ENCODE measurements around the gene SUCLG1.

The SUCLG1 gene

DNA sequence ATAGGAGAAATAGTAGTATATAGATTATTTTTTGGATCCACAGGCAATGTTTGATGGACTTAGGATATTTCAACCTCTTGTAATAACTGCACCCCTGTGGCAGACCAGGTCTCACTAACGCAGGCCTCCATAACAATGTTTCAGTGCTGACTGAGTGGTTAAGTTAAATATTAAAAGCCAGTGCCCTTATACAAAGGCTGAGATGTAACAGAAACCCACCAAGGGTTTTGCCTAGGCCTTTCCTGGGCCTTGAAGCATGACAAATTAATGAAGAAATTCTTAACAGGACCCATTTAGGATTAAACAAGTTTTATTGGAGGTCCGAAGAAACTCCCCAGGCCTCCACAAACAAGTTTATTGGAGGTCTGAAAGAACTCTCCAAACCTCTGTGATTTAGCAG lies 1.6 kb upstream of the SUCLG1 start:
- DNase-seq: no peak

DNA sequence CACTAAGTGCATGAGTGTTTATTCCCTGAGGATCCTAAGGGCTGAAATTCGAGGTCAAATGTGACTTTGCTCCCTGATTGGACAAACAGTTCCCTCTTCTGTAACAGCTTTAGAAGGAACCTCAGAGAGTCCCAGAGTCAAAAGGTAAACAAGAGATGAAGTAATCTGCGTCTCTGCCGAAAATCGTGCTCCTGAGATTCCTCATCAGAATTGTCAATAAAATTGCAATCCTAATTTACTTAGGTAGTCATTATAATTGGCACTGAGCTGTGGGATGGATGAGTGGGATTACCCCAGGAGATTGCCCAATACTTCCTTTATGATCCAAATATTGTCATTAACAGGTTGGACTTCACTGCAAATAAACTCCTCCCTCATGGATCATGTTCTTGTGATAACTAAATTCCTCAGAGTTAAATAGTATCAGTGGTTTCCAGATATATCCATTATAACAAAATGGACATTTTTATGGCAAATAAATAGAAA lies 907 bp upstream of the SUCLG1 start:
- no peak for DNase-seq

DNA sequence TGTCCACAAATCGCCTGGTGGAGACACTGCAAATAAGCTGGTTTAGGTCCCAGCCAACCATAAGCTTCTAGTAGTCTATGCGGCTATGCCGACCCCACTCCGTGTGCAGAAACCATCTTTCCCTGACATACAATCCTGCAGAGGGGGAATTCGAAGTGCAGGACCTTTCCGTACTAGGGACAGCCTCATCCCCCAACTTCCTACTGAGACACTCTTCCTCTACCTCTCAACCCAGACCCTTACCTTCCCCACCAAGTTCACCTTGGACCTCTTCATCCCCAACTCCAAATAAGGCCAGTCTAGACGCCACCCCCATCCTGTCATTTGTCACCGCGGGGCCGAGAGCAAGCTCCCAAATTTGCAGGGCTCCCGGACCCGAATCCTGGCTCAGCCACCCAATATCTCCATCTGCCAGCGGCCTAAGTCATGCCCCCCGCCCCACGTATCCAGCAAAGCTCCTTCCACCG lies 496 bp downstream of the SUCLG1 start:
- DNase-seq: peak; percentile 15

DNA sequence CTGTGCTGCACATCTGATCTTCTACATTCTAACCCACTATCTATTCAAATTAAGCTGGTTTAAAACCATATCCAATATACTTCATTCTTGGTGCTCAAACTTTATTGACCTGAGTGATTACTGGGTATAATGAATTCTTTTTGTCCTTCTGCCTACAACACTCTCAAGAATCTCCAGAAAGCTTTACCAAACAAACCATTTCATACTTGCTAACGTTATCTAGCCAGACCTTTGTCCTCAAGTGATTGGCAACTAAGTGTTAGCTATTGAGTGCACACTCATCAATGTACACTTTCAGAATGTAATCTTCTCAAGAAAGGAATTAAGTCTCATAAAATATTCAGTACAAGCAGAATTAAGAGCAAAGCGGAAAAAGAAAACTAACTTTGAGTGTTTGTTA lies 1.4 kb downstream of the SUCLG1 start:
- no peak for DNase-seq

DNA sequence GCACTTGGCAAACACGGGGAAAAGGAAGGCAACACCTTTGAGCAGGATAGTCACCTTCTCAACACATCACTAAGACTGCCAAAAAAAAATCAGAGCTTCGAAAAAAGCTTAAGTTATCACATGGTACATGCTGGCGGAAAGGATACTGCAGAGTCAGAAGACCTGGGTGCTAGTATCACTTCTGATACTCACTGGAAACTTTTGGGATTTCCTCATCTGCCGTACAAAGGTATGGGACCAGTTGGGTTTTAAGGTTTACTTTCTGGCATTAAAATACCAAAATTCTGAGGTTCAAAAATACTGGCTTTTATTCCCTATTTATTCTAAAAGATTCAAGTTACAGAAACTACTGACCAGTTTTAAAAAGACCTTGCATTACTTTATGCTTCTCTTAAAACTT lies 2.9 kb downstream of the SUCLG1 start:
- DNase-seq: no peak

DNA sequence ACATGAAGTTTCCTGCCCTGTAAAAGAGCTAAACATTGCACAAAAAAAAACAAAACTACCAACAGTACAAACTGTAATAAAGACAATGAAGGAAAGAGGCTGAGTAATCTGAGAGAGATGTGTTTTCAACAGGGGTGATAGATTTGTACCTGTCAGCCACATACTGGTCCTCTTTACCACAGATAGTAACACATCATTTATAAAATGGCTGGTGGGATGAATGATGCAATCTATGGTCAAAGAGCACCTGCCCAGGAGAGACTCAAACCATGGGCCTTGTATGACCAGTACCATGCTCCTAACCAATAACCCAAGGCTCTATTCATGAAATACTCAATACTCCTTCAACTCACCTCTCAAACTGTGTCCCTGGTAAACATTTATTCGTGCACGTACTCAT lies 4.5 kb downstream of the SUCLG1 start:
- DNase-seq: no peak

DNA sequence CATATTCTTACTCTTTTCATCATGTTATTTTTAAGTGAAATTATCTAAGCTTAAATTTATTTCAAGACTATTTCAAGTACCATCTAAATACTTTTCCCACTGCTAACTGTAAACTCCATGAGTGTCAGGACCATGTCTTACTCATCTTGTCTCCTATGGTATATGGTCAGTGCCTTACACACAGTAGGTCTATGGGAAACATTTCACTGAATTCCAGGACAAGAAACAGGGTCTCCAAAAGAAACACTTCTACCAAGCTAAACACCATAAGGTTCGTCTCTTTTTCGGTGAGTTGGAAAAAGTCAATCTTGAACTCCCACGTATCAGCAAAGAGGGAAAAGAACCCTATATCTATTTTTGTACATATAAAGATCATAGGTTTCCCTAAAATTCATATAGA lies 6.5 kb downstream of the SUCLG1 start:
- DNase-seq: no peak

DNA sequence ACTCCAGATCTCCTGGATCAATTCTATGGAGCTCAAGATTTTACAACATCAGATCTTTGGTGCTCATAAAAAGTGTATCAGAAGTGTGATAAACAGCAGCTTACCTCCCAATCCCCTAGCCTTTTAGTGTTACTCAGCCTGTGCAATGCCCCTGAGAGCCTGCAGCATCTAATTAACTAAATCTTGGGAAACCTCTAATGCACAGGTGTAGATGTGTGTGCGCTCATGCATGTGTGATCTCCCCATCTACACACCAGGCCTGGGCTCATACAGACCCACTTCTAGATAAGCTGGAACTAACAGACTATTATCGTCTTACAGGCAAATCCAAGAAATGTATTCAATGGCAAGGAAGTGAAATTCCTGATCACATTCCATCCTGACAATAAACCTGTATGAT lies 7.5 kb downstream of the SUCLG1 start:
- DNase-seq: no peak

DNA sequence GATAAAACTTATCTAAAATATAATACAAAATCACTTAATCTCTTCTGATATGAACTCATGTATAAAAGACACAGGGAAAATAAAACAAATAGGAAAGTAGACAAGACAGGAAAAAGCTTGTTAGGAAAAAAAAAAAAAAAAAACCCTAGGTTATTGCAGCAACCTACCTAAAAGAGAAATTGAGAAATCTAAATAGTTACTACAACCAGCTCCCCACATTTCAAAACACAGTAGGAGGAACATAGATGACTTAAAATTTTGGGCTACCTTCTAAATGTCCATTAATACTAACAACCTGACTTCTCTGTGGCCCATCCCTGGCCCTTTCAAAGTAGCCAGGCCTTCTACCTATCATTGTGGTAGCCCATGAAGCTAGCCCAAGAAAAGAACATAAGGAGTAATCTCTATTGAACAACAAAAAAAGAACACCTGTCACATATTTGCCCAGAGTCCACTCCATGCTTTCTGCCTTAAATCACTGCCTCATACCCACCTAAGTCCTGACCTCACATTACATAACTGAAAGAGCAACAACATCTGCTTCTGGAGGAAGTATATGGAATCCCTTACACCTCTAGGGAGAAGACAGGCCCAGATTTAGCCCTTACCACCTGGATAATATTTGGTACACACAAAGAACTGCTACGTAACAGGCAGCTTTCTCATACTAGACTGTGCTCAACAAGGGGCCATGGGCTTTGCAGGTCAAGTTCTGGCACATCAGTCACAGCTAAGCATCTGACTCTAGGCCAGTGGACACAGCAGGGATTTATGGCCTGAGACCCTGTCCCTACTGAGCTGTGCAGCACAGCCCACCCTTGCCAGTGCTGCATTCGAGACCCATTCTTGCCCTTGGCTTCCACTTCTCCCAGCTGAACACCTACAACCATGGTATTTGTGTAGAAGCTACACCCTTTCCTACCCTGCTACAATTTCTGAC lies 8.5 kb downstream of the SUCLG1 start:
- no peak for DNase-seq

DNA sequence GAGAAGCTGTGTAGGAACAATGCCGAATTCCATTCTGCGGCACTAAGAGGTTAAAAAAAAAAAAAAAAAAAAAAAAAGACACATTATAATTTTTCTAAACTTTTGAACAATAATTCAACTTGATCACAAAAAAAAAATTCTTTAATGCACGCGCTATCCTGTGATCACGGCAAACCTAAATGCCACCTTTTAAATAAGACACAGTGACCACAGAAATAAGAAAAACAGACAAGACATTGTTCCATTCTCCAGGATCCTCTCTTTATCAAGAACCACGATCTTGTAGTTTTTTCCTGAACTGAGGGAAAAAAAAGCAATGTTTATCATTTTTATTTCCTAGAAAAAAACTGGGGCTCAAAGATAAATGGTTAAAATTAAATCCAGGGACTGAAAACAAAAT lies 9.4 kb downstream of the SUCLG1 start:
- no peak for DNase-seq

DNA sequence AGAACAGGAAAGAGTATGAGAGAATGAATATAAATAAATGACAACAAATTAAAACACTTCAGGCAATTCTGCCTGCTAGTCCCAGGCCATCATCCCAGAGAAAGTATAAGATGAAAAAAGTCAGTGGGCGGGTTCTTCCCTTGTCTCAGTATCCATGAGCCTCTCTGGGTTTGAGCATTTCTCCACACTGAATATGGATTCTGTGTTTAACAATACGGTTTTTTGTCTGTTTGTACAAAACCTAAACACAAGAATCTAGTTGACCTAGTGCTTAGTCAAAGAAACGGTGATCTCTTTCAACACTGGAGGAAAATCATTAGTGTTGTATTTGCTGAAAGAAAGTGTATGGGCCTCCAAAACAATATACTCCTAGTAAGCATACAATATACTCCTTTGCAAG lies 10.0 kb downstream of the SUCLG1 start:
- DNase-seq: no peak

DNA sequence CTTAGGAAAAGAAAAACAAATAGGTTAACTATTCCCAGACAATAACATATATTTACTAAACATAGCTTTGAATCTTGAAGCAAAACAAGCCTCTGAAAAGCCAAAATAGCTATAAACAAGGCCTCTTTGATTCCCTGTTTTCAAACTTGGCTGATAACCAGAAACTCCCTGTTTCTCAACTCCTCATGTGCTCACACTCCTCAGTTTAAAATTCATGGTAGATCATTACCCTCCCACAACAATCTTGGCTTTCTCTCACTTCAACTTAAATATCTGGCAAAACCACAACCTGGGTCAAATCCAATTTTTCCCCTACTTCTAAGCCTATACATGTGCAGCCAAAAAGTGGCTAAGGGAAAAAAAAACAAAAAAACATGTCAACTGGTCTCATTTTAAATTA lies 15.6 kb downstream of the SUCLG1 start:
- DNase-seq: peak; percentile 78

DNA sequence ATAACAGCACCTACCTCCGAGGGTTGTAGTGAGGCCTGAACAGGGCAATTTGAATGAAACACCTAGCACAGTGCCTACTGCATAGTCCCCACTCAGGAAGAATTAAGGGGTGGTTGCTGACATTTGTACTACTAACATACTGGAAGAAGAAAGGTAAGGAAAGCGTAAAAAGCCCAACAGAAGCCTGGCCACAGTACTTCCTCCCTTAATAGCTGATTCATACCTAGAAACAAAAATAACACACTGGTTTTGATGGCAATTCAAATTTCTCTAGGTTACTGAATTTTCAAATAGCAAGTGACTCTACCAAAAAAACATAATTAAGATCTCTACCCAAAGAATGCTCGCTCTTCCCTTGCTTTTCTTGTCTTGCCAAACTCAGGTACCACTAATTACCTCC lies 16.2 kb downstream of the SUCLG1 start:
- no peak for DNase-seq

DNA sequence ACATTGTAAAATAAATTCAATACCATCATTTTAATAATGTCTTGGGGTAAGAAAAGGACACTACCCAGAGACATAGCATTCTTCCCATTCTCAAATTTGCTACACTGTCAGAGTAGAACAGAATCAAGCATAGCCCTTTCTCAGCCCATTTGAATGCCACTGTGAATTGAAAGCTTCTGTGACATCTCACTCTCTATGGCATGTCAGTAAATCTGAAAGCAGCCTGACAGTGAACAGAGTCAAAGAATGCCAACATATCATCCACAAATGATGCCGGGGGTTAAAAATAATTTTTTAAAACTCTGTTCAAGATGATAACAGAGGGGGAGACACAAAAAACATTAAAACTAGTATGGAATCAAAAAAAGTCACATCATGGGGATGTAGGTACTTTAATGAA lies 17.6 kb downstream of the SUCLG1 start:
- no peak for DNase-seq

DNA sequence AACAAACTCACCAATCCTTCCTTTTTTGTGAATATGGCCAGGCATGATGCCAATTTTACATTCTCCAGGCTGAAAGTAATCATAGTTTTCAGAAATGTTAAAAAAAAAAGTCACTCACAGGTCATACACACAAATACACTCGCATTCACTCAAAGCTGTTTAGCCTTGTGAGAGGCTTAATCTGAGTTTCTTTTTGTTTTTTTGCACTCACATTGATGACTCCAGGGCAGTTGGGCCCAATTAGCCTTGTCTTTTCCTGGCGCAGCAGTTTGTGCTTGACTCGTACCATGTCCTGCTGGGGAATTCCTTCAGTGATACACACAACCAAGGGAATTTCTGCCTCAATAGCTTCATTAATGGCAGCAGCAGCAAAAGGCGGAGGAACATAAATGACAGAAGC lies 18.0 kb downstream of the SUCLG1 start:
- peak; percentile 8 for DNase-seq

DNA sequence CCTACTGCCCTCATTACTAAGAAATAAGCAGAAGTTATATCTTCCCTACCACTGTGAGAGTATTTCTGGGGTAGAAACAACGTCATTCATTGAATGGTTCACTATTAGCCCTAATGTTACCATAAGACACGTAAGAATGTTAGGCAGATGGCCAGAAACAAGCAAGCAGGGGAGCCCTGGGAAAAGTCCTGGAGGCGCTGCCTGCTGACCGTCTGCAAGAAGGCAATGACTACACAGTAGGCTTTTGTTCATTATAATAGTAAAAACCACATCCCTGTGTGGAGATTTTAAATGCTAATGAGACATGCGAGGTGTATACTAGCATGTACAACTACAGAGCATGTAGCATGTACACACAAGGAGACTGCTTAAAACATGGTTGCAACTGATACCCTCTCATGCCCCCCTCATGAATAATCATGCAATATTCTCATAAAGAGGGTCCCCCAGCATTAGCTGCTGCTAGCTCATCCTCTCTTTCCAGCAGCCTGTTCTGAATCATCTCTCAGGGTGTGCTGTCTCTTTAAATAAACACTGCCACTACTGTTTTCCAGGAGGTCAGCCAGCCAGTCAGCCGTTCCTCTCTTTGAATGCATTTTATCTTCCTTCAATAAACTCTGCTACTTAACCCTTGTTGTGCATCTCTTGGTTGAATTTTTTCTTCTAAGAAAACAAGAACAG lies 23.6 kb downstream of the SUCLG1 start:
- peak; percentile 31 for DNase-seq

DNA sequence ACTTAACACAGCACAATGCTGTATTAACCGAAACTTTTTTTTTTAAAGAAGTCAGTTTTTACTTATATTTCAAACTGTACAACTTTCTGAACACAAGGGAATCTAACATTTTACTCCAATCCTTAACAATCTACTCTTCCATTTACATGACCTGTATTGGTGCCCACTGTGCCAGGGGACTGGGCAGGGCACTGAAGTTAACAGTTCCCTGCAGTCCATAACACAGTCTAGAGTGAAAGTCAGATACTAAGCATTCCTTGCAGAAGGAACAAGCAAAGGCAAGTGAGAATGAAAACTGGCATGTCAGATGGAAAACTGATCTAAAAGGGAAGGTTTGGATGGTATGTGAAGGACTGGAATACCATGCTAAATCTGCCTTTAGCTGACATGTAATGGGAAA lies 29.8 kb downstream of the SUCLG1 start:
- DNase-seq: no peak

DNA sequence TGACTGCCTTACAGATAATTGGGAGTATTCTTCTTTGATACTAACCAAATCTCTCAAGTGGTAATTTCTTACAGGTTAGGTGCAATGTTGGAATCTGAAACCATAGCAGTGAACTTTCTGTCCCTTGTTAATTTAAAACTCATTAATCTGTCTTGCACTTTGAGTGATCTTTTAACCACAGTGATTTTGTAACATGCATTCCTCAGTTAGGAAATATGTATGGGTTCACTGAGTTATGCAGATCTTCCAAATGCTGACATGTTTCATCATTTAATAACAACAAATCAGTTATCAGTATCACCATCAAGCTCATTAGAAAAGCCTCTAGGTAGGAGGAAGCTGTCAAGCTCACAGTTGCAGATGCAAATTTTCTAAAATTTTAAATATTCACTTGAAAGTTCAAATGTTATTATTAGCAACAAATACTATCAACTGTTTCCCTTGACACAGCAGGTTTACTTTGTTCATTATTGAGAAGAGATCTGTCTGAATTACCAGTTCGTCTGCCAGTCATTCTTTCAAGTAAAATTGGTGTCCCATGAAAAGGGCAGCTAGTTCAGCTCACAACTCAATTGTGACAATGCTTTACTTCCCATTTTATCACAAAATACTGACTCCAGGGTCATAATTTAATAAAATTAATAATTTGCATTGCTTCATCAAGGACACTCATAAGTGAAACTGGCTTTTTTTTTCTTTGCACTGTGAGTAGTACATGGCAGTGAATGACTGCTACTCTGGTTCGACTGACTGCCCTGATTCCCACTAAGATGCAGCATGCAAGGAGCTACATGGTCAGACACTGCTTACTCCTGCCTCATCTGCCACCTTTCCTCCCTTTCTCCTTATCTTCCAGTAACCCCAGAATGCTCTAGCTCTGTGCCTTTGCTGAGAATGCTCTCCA lies 31.6 kb downstream of the SUCLG1 start:
- peak; percentile 69 for DNase-seq

DNA sequence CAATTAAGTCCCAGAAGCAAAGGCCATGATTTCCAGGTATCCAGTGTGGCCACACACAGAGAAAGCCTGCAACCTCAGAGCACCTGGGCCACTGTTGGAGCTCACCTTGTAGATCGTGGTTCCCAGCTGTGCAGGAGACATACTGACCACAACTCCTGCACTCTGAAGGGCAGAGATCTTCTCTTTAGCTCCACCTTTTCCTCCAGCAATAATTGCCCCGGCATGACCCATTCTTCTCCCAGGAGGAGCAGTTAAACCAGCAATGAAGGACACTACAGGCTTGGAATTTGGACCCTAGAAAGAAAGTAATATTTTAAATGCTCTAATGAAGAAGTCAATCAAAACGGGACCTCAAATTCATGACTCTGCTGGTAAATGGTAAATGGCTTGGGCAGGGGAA lies 33.8 kb downstream of the SUCLG1 start:
- DNase-seq: no peak

DNA sequence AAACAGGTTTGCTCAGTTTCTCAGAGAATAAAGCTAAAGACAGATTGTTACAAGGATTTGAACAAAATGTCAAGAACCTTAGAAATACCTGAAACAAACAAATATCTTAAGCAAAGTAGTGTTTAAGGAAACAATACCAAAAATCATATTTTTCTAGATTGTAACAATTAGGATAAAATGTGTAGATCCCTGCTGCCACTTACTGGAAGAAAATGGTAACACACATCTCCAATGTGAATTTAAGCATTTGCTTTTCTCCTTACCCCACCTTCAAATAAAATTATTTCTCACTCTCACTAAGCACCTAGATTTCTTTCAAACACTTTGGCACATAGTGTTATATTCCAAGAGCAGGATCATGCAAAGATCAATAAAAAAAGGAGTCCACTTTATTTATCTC lies 34.9 kb downstream of the SUCLG1 start:
- no peak for DNase-seq

DNA sequence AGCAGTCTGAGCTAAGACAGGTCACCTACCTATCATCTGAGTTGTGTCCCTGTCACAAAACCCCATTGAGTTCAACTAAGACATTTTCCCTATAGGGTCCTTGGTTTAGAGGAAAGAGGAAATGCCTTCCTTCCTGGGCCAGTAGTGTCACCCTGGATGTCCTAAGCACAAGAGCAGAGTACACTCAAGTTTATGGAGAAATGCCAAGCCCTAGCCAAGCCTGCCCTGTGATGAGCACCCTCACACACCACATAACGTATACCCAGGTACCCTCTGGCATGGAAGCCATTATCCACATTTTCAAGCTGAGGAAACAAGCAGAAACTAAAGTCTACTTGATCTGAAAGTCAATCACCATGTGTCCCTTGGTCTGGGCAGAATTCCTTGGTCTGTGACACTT lies 37.3 kb downstream of the SUCLG1 start:
- DNase-seq: no peak

DNA sequence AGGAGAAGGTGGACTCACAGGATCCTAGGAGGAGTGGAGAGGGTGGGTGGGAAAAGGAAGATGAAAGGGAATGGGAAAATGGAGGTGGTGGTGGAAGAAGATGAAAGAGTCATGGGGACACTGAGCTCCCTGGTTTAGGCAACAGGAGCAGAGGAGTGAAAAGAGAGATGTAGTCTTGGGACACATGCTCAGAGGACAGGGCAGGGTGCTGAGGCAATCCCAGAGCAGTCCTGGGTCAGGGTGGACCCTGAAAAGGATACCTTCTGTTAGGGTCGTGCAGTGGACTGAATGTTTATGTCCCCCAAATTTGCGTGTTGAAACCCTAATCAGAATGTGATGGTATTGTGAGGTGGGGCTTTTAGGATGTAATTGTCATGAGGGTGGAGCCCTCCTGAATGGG lies 37.9 kb downstream of the SUCLG1 start:
- no peak for DNase-seq
